SU-DHL-6 (cell line): Measurements from ENCODE around the gene FAM174A.

Experiments
- H2AFZ ChIP-seq: fragments of 200-600 bp; sonication (generic); 2 replicates; pipeline ENCODE4 v1.6.1; 2014; ENCODE audit warnings: low read depth, mild to moderate bottlenecking, moderate library complexity, mixed read lengths, antibody characterized with exemption, low read length; ENCODE audit not compliant: severe bottlenecking
- H3F3A ChIP-seq: fragments of 200-600 bp; shearing (Covaris generic); 2 replicates; pipeline ENCODE4 v1.6.0; 2016; ENCODE audit warnings: antibody characterized with exemption, mild to moderate bottlenecking; ENCODE audit not compliant: insufficient read depth
- H3K27ac ChIP-seq: fragments of 200-600 bp; sonication (generic); 2 replicates; pipeline ENCODE4 v1.5.1; 2016; ENCODE audit warnings: low read depth, mild to moderate bottlenecking, low read length, moderate library complexity, mixed read lengths
- H3K27me3 ChIP-seq: fragments of 200-600 bp; sonication (generic), shearing (Covaris generic); 2 replicates; pipeline ENCODE4 v1.6.0; 2014; ENCODE audit warnings: mild to moderate bottlenecking, low read length
- H3K36me3 ChIP-seq: fragments of 200-600 bp; sonication (generic); 2 replicates; pipeline ENCODE4 v1.6.1; 2014; ENCODE audit warnings: mild to moderate bottlenecking, low read length, mixed read lengths
- H3K4me2 ChIP-seq: fragments of 300-600, 200-600 bp; shearing (Covaris generic), sonication (generic); 2 replicates; pipeline ENCODE4 v1.6.0; 2014; ENCODE audit warnings: low read length, low read depth, mild to moderate bottlenecking; ENCODE audit not compliant: poor library complexity, severe bottlenecking
- H3K4me3 ChIP-seq: fragments of 200-600 bp; sonication (generic); 2 replicates; pipeline ENCODE4 v1.5.1; 2014; ENCODE audit warnings: antibody characterized with exemption, low read length, mild to moderate bottlenecking, mixed read lengths; ENCODE audit not compliant: insufficient read depth, poor library complexity, severe bottlenecking
- H3K79me2 ChIP-seq: fragments of 200-600 bp; sonication (generic); 2 replicates; pipeline ENCODE4 v1.6.1; 2014; ENCODE audit warnings: mild to moderate bottlenecking, low read length, moderate library complexity; ENCODE audit not compliant: insufficient read depth
- H3K9ac ChIP-seq: fragments of 200-600 bp; sonication (generic); 2 replicates; pipeline ENCODE4 v1.7.0; 2014; ENCODE audit warnings: mild to moderate bottlenecking, low read length
- H3K9me2 ChIP-seq: fragments of 200-600 bp; sonication (generic); replicated peaks from 2 replicates; pipeline ENCODE4 v1.6.1; 2014; ENCODE audit warnings: low read length; ENCODE audit not compliant: insufficient read depth
- H3K9me3 ChIP-seq: fragments of 200-600 bp; sonication (generic); 2 replicates; pipeline ENCODE4 v1.6.1; 2014; ENCODE audit warnings: low read length, mixed read lengths; ENCODE audit not compliant: insufficient read depth
- H4K20me1 ChIP-seq: fragments of 200-600 bp; sonication (generic); 2 replicates; pipeline ENCODE4 v1.6.1; 2014; ENCODE audit warnings: low read depth, mild to moderate bottlenecking, antibody characterized with exemption, low read length, moderate library complexity, mixed read lengths
- EZH2phosphoT487 ChIP-seq: fragments of 200-600 bp; sonication (generic), shearing (Covaris generic); conservative IDR thresholded peaks from 2 replicates; pipeline ENCODE4 v1.6.1; 2018; ENCODE audit warnings: mild to moderate bottlenecking, antibody characterized with exemption, low read length, moderate library complexity, mixed read lengths
- TF ChIP-seq, protein P1 (sequence below): fragments of 200-600 bp; sonication (generic); IDR thresholded peaks from one replicate; pipeline ENCODE4 v1.5.1; 2017; ENCODE audit warnings: antibody characterized with exemption, mild to moderate bottlenecking, low read length, moderate library complexity; ENCODE audit not compliant: insufficient read depth, poor library complexity, severe bottlenecking

The FAM174A gene

DNA sequence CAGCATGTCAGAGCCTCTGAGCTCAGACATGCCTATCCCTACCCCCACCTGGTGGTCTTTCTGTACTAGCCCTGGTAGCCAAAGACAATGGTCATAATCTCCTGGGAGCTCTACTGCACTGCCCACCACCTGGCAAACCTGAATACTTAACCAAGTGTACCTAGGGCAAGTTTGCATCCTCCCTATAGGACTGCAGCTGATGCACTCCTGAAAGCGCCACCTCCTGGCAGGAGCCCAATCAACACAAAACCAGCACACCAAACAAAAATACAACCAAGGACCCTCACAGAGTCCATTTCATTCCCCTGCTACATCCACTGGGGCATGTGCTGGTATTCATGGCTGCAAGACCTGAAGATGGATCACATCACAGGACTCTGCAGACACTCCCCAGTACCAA lies 14.8 kb upstream of the FAM174A start:
- no peaks in the 10 kb centered on the region for H3K27me3 ChIP-seq

DNA sequence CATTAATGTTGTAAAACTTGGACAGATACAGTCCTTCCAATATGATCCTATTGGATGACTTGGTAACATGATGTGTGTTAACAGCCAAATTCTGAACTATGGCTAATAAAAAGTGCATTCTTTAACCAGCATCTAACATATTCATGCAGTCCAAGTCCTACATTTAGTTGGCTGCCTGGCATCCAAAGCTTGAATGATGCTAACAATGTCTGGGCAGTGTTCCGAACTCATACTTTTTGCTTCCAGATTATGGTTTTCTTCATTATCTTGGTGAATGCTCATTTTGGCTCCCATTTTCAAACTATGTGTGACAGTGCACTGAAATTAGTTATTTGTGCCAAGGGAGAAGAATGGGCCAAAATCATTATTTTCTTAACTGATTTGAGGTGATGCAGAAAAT lies 2.8 kb downstream of the FAM174A start:
- Histone ChIP-seq H3K79me2 (no peaks in the 10 kb centered on the region), H3K9ac (no peak overlapping the region), H2AFZ (no peak overlapping the region), H3K9me3 (no peaks in the 10 kb centered on the region), H3K27me3 (no peaks in the 10 kb centered on the region), H3K9me2 (no peaks in the 10 kb centered on the region), H3K4me2 (no peak overlapping the region), H4K20me1 (0 out of 2 replicates have a peak, but pooled peaks cover 3% of the 10 kb centered on the region), H3K4me3 (no peak overlapping the region), H3K36me3 (no peaks in the 10 kb centered on the region), H3K27ac (no peak overlapping the region), H3F3A (no peaks in the 10 kb centered on the region; the same call in 1 of the 2 replicates)
- no peak for TF ChIP-seq EZH2phosphoT487
- TF ChIP-seq, protein P1, sequence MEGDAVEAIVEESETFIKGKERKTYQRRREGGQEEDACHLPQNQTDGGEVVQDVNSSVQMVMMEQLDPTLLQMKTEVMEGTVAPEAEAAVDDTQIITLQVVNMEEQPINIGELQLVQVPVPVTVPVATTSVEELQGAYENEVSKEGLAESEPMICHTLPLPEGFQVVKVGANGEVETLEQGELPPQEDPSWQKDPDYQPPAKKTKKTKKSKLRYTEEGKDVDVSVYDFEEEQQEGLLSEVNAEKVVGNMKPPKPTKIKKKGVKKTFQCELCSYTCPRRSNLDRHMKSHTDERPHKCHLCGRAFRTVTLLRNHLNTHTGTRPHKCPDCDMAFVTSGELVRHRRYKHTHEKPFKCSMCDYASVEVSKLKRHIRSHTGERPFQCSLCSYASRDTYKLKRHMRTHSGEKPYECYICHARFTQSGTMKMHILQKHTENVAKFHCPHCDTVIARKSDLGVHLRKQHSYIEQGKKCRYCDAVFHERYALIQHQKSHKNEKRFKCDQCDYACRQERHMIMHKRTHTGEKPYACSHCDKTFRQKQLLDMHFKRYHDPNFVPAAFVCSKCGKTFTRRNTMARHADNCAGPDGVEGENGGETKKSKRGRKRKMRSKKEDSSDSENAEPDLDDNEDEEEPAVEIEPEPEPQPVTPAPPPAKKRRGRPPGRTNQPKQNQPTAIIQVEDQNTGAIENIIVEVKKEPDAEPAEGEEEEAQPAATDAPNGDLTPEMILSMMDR = no peak

More for the DNA sequence above, 14.8 kb upstream of the FAM174A start:
- no peak overlapping the region for H3K9ac ChIP-seq
- no peaks in the 10 kb centered on the region for H3K36me3 ChIP-seq
- no peak overlapping the region for H3K27ac ChIP-seq
- no peaks in the 10 kb centered on the region for H3K9me2 ChIP-seq
- TF ChIP-seq EZH2phosphoT487 = no peak
- TF ChIP-seq, protein P1 = no peak
- no peaks in the 10 kb centered on the region for H3K79me2 ChIP-seq
- H4K20me1 ChIP-seq = no peaks in the 10 kb centered on the region
- no peak overlapping the region for H3K4me2 ChIP-seq
- no peak overlapping the region for H3K4me3 ChIP-seq
- H3K9me3 ChIP-seq = peaks cover 7% of the 10 kb centered on the region; the same call in 1 of the 2 replicates
- no peaks in the 10 kb centered on the region for H3F3A ChIP-seq
- no peak overlapping the region for H2AFZ ChIP-seq

DNA sequence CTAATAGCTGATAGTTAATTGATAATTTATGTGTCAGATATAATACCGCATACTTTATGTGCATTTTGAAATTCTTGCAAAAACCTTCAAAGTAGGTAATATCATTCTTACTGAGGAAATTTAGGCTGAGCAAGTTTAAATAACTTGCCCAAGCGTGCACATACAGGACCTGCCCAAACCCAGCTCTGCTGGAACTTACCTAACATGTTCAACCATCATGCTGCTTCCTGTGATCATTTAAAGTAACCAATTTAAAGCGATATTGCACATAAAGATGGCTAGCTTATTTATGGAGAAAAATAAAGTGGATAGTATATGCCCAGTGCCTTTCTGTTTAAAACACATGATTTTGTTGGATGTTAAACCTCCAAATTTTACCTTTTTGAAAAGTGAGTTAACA lies 4.3 kb downstream of the FAM174A start:
- Histone ChIP-seq H3K9me2 (no peaks in the 10 kb centered on the region), H3K79me2 (no peaks in the 10 kb centered on the region), H3F3A (no peaks in the 10 kb centered on the region; the same call in 1 of the 2 replicates), H3K9ac (no peak overlapping the region), H4K20me1 (0 out of 2 replicates have a peak, but pooled peaks cover 3% of the 10 kb centered on the region), H3K4me3 (no peak overlapping the region), H3K27ac (no peak overlapping the region), H3K9me3 (no peaks in the 10 kb centered on the region), H3K4me2 (no peak overlapping the region), H2AFZ (no peak overlapping the region), H3K36me3 (no peaks in the 10 kb centered on the region), H3K27me3 (no peaks in the 10 kb centered on the region)
- TF ChIP-seq, protein P1 = no peak
- no peak for TF ChIP-seq EZH2phosphoT487

DNA sequence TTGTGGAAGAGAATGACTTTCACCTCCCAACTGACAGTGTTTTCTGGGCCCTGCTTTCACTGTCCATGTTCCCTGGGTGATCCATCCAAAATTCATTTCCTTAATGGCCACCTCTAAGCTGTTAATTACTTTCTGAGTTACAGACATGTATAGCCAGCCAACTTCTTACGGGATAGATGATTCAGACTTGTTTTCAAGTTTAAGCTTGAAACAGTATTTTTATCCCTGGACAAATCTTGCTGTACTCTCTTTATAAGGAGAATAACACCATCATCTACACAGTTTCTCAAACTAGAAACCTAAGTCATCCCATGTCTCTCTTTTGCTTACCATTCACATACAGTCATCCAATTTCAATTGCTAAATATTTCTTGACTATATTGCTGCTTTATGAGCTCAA lies 6.9 kb downstream of the FAM174A start:
- Histone ChIP-seq H3K9me2 (no peaks in the 10 kb centered on the region), H3K27ac (no peak overlapping the region), H4K20me1 (0 out of 2 replicates have a peak, but pooled peaks cover 2% of the 10 kb centered on the region), H3K27me3 (no peaks in the 10 kb centered on the region), H3K36me3 (no peaks in the 10 kb centered on the region), H3K9me3 (no peaks in the 10 kb centered on the region), H2AFZ (no peak overlapping the region), H3K9ac (no peak overlapping the region), H3F3A (no peaks in the 10 kb centered on the region; the same call in 1 of the 2 replicates), H3K4me2 (no peak overlapping the region), H3K79me2 (no peaks in the 10 kb centered on the region), H3K4me3 (no peak overlapping the region)
- TF ChIP-seq, protein P1 = no peak
- no peak for TF ChIP-seq EZH2phosphoT487
